NCI-H2227 treated with DMSO at 0.1 percent for 48 hours (cell line): ENCODE results near the gene TMEM108.

Experiments used
- DNase-seq: peaks from one replicate; lab custom pipeline; 2025; lab: John Stamatoyannopoulos, UW

TMEM108 gene

GRCh38 chr3:133117342-133117741 is 79.2 kb downstream of the TMEM108 start:
- DNase-seq: no peak

GRCh38 chr3:133119176-133119575 is 81.0 kb downstream of the TMEM108 start:
- no peak for DNase-seq

GRCh38 chr3:133121450-133121849 is 83.3 kb downstream of the TMEM108 start:
- peak; percentile 39 for DNase-seq

- no peak for DNase-seq
Observed at GRCh38 chr3:133123636-133124035, 85.4 kb downstream of the TMEM108 start.

DNA sequence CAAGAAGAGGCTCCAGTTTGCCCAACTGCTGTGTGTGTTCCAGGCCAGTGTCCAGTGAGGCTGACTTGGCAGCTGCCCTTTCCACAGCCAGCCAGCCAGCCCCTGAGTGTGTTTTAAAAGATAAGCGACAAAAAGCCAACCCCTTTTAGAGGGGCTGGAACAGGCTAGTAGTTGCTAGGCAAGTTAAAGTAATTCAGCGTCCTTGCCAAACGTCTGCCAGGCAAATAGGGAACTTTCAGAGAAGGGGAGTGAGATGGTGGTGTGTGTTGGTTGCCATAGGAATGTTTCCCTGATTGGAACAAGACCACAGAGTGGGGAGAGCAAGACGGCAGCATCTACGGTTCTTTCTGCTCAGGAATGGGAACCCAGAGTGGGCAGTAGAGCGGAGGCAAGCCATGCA is 86.3 kb downstream of the TMEM108 start:
- DNase-seq: no peak

GRCh38 chr3:133125171-133125570 is 87.0 kb downstream of the TMEM108 start:
- DNase-seq: no peak

GRCh38 chr3:133125802-133126201 is 87.6 kb downstream of the TMEM108 start:
- no peak for DNase-seq

DNA sequence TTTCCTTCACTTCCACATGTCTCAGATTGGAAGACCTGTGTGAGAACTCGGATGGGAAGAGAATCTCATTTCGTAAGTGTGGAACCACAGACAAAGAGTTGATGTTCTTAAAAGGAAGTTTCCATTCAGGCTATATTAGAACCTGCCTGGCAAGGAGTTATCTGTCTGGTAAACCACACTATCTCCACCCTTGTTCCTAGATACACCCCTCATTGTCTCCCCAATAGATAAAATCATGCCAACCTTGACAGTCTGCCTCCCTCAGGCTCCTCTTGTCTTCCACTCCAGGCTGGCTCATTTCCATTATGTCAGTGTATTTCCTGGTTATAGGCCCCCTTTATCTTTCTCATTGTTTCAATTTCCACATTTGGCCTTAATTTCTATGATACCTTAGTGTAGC is 89.2 kb downstream of the TMEM108 start:
- no peak for DNase-seq

- no peak for DNase-seq
Observed at GRCh38 chr3:133130168-133130567, 92.0 kb downstream of the TMEM108 start.

GRCh38 chr3:133135306-133135705 is 97.1 kb downstream of the TMEM108 start:
- peak; percentile 80 for DNase-seq

DNA sequence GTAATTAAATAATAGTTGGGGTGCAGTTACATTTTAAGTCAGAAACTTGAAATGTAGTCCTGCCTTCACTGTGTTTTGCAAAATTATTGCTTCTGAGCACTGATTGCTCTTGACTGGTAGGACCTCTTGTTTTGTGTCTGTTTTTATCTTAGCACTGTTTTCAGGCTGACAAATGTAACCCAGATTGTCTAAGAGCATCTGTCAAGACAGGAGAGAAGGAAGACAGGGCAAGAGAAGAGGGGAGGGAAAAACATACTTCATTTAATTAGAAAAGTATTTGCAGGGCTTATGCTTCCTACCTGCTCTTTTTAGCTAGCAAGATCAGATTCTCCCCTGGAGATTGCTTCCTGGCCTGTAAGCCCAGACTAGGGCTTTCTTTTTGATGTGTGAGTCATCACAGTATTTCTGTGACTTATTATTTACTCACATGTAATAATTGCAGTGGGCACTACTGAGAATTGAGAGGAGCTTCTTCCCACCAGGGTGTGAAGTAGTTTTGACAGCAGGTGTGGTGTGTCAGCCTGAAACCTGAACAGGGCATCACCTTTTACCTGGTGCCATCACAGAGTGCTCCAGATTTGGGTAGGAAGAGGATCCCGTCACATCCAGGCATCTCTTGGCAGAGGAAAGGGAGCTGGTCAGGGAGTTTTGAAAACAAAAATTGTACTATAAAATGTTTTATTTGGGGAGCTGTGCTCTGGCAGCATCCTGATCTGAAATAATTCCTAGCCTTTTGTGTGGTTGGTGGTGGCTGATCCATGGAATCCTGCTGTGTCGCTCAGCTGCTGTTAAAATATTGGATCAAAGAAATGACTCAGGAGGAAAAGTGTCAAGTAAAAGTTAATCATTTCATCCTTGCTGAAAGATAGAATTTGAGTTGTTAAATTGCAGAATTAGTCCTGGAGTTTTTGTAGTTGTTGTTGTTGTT is 98.2 kb downstream of the TMEM108 start:
- DNase-seq: peak; percentile 12

DNA sequence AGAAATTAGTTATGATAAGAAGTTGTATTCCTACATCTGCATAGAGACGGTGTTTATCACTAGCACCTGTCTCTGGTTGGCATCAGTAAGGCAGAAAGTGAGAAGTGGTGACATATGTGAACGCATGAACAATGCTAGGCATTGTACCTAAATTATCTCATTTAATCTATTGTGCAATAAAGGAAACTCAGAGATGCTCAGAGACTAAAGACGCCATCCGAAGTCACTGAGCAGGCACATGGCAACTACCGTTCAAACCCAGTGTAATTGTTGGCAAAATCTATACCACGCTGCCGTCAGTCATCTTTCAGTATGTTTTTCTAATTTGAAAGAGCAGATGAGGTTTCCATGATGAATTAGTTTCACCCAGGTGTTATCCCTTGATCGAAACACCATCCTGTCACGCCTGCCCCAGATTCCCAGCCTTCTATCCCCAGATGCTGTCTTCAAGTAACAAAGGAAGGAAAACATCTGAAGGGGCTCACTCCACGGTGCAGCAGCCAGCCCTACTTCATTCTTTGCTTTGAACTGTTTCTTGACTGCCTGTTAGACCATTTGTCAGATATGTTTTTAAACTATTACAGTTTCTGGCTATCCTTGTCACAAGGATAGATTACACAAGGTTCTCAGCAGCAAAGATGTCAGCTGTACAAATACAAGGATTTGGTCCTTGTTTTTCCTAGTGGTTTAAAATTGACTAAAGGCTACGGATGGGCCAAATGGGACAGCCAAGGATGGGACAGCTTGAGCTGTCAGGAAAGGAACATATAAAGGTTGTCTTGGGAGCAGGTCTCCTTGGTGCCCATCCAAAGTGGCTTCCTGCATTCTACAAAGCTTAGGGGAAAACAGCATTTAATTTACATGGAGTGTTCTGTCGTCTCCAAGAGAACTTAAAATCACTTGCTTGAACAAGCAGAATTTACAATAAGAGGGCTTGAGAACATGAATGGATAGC is 99.1 kb downstream of the TMEM108 start:
- no peak for DNase-seq

- DNase-seq: no peak
Observed at GRCh38 chr3:133138017-133138416, 99.8 kb downstream of the TMEM108 start.

- no peak for DNase-seq
Observed at GRCh38 chr3:133152056-133152455, 113.9 kb downstream of the TMEM108 start.

GRCh38 chr3:133152681-133153220 is 114.6 kb downstream of the TMEM108 start:
- DNase-seq: no peak

- no peak for DNase-seq
Observed at GRCh38 chr3:133153382-133153781, 115.2 kb downstream of the TMEM108 start.

DNA sequence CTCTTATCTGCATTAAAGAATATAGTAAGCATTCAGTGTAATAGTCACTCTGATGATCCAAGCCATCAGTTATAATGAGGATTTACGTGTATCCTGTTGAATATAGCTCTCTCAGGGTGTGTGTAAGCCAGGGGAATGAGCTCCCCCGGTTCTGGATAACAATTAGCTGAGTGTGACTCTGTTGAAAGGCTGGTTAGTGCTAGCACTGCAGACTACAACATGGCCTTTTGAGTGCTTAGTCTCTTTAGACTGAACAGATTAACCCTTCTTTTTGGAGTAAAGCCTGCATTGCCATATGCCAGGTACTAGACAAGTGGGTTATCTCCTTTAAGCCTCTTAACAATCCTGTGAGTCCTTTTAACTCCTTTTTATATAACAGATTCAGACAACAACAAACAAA is 119.5 kb downstream of the TMEM108 start:
- no peak for DNase-seq

DNA sequence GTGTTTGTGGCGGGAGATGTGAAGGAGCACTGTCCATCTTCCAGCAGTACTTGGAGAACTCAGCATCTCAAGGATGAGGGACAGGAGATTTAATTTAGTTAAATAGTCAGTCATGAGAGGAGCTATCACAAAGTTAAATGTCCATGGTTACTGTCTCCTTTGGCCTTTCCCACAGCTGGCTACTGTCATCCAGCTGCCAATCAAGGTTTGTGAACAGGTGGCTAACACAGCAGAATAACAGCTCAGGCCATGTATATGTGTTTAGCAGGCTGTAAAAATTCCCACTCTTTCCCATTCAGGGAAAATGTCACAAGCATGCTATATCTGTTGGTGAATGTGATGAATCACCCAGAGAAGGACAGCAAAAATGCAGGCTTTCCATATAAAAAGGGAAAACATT is 120.5 kb downstream of the TMEM108 start:
- no peak for DNase-seq

GRCh38 chr3:133159498-133160475 is 121.6 kb downstream of the TMEM108 start:
- no peak for DNase-seq

GRCh38 chr3:133161656-133162055 is 123.5 kb downstream of the TMEM108 start:
- DNase-seq: no peak

GRCh38 chr3:133162265-133162664 is 124.1 kb downstream of the TMEM108 start:
- DNase-seq: no peak
